ENCODE measurements around the gene GRID1.

Gene GRID1

GRCh38 chr10:86204421-86205305 is 161.9 kb downstream of the GRID1 start:
- no peak for DNase-seq

DNA sequence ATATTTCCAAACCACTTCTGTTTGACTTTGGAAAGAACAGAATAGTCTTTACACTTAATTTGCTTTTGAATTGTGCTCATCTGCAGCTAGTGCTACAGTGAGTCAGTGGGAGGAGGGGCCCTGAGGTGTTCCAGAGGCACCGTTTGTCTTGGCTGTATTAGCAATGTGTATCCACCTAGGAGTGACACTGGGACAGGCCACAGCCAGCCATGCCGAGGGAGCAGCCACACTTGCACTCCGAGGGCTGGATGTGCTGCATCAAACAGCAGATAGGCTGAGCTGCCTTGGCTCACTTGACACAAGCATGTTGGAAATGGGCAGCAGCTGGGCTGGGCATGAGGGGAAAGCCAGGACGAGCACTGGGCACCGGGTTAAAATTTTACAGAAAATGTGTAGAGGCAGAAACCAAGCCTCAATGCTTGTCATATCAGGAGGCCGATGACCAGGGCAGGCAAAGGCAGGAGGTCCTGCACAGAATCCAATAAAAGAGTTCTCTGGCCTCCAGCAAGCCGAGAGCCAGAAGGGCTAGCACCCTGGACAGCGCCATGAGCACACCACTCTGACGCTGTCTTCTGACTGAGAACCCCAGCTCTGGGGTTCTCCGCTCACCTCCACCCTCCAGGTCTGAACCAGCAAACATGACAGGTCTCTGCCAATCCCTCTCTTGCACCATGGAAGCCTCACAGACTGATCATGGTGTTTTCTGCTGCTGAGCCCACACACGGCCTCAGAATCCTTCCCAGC is 163.3 kb downstream of the GRID1 start:
- DNase-seq, result no peak

DNA sequence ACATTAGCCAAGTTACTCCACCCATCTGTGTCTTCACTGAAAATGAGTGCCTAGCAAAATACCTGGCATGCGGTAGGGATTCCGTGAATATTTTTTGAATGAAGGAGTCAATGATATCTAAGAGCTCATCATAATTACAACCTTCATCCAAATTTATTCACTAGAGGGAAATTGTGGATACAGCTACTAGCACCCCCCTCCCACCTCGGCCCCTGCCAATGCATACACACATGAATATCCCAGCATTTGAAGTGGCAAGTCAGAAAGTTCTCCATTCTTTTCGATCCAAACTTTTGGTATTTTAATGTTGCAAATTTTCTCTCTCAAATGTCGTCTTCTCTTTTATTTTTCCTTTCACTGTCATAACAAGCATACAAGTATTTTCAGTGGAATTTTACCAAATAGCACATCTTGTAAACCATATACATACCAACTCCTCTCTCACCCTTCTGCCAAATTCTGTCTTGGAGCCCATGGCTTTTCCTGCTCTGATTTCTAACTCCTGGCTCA is 164.3 kb downstream of the GRID1 start:
- DNase-seq, result no peak

- no peak for DNase-seq
These were observed 165.7 kb downstream of the GRID1 start for GRCh38 chr10:86200867-86201266.

GRCh38 chr10:86200269-86200668 is 166.3 kb downstream of the GRID1 start:
- no peak for DNase-seq

DNA sequence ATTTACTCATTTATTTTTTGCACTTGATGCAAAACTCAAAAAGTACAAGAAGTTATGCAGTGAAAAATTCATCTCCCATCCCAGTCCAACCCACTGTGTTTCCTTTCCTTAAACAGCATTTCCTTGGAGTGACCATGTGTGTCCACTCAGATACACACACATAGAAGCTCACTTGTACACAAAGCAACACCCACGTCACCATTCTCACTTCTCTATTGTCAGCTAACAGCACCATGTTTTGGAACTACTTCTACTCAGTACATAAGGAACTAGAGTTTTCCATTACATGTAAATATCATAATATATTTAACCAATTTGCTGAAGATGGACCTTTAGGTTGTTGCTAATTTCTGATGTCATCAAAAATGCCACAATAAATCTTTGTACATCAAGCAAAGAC is 167.6 kb downstream of the GRID1 start:
- no peak for DNase-seq

DNA sequence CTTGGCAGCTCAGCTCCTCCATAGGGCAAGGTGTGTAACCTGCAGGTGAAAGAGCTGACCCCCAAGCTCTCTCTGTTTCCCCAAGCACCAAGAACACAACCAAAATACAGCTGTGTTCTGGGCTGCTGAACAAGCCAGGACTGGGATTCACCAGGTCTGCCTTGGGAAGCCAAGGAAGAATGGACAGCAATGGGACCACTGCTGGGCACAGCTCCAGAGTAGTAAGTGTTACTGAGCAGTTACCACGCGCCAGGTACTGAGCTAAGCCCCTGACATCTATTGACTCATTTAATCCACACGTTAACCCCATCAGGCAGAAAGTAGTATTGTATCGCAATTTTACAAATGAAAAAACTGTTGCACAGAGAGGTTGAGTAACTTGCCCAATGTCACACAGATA is 168.3 kb downstream of the GRID1 start:
- DNase-seq, result no peak

- no peak for DNase-seq
These were observed 169.3 kb downstream of the GRID1 start for GRCh38 chr10:86197166-86197790.

DNA sequence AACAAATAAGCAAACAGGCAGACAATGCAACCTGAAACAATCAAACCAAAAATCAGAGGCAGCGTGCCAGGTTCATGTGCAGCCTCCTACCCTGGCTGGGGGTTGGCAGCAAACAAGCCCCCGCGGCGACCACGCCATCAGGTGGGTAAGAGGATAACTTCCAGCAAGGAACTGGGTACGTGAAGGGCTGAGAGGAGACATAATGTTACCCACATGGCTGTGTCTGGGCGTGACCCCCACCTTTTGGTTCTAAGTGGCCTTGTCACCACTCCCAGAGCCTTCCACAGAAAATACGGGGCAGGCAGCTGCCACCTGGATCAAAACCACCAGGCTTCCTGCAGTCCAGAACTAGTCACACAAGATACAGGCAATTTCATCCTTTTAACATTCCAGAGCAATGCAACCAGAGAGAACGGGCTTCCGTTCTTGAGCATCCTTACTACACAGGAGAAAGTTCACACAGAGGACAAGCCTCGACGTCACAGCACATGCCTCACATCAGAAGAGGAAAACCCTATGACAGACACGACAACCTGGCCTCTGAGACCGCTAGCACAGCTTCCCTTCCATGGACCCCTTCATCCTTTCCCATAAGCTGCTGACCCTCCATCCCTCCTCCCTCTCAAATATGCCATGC is 171.0 kb downstream of the GRID1 start:
- no peak for DNase-seq

DNA sequence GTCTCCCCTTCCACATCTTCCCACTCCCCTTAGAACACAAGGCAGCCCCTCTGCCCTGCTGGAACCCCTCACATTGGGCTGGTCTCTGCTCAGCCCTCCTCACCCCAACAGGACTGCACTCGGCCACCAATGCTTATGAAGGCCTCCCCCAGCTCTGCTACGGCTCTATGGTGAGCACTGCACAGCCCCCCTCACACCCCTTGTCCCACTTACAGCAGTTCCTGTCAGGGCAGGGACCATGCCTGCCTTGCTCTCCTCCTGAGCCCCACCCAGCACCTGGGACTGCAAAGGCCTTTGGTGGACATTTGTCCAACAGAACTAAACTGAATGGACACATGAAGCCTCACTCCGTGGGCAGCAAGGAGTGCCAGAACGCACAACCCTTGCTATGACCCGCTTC is 171.9 kb downstream of the GRID1 start:
- DNase-seq, result no peak

- no peak for DNase-seq
These were observed 172.8 kb downstream of the GRID1 start for GRCh38 chr10:86193841-86194240.

GRCh38 chr10:86192691-86193090 is 173.9 kb downstream of the GRID1 start:
- no peak for DNase-seq

DNA sequence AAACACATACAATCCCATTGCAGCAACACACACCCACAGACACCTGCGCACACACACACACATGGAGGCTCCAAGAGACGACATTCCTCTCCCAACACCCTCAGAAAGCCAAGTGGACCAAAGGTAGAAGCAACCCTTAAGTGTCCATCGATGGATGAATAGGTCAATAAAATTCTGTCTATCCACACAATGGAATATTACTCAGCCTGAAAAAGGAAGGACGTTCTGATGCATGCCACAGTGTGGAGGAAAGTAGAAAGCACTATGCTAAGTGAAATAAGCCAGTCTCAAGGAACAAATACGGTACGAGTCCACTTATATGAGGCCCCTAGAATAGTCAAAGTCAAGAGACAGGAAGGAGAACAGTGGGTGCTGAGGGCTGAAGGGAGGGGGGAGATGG is 174.4 kb downstream of the GRID1 start:
- DNase-seq, result no peak

- no peak for DNase-seq
These were observed 174.9 kb downstream of the GRID1 start for GRCh38 chr10:86191686-86192085.

GRCh38 chr10:86191166-86191565 is 175.4 kb downstream of the GRID1 start:
- DNase-seq, result no peak

- no peak for DNase-seq
These were observed 176.3 kb downstream of the GRID1 start for GRCh38 chr10:86190291-86190690.

DNA sequence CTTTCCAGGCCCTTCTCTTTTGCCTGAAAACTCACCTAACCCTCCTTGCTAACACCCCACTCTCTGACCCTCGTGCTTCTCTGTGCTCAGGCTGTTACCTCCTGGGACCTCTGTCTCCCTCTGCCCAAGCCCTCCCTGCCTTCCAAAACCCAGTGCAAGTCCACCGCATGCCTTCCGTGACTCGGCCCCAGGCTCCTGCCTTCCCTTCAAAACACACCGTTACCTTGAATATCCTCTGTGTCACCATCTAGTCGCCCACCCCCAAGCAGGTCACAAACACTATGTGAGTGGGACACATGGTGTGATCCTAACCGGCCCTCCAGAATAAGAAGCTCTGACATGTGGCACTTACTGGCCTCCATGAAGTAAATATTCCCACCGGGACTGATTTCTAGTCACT is 176.7 kb downstream of the GRID1 start:
- no peak for DNase-seq

DNA sequence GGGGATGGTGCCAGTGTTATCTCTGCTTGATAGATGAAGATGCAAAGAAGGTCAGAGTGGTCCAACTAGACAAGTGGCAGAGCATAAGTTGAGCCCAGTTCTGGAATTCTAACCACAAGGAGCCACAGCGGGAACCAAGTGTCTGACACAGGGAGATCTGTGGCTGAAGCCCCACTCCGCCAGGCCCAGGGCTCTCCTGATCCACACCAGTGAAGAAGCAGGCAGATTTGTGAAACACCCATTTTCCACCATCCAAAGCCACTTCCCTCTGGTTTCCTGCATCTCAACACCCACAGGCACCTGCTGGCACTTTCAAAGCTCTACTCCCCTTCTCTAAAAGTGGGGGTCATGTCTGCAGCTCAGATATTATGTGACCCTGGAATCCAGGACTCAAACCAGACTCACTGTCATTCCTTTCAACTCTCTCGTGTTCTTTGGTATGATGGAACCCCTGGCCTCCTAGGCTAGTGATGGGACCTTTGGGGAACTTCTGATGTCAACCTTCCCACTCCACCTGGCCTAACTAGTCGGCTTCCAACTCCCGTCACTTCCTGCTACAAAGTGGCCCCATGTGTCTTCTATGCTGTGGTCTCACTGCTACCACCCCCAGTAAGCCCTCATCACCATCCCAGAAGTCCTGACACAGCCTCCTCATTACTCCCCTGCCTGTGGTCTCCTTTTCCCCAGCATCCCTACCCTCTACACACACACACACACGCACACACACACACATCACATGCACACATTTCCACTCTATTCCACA is 177.6 kb downstream of the GRID1 start:
- no peak for DNase-seq

DNA sequence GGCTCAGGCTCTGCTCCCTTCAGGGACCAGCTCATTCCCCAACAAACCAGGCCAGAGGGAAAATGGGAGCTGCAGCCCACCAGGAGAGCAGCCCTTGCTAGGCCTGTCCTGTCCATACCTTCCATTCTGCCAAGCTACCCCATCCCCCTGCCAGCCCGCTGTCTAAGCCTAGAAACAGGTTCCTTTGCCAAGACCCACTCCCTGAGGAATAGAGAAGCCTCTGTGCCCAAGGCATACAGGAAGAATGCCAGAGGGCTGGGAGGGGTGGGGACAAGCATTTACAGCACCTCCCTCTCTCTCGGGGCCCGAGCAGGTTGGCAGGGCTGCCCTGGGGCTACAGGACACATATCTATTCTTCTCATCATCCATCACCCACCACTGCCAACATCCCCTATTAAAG is 178.3 kb downstream of the GRID1 start:
- no peak for DNase-seq

DNA sequence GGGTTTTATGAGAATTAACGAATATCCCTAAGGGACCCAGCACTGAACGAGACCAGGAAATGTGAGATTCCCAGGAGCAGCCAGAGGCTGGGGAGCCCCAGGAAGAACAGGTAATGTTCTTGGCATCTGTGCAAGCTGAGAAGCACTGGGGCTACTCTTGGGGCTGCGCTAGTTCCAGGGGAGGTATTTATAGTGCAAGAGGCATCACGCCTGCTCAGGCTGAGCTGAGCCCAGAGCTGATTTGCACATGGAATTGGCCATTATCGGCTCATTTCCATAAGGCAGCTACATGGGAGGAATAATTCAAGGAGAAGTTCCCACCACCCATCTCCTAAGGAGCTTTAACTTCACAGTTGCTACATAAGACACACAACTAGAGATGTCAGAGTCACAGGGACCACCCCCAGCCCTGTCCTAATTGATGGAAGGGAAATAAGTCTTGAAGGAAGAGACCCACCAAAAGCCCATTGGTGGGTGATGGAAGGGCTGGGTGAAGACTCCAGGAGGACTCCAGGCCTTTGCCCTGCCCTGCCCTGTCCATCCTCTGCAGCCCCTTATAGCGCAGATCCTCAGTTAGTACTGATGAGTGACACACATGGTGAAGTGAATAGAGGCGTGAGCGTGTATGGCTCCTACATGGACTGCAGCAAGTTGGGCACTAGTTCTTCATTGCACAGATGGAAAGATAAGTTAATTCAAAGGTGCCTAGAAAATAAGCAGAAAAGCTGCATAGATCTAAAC is 178.9 kb downstream of the GRID1 start:
- DNase-seq, result no peak

DNA sequence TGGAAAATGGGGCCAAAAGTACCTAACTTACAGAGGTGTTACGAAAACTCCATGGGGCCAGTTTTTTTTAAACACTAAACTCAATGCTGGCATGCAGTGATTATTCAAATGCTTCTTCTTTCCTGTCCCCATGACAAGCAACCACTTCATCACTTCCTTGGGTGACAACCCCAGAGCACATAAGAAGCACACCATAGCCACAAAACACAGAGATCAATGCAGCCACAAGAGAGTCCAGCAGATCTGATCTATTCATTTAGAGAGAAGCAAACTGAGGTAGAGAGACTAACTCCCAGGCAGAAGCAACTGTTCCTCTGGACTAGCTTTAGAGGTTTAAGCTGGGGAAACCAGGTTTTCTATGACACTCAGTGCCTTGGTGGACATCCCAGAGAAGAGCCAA is 180.0 kb downstream of the GRID1 start:
- no peak for DNase-seq

GRCh38 chr10:86182595-86182994 is 184.0 kb downstream of the GRID1 start:
- no peak for DNase-seq
